T-helper 1 cell treated with Interleukin-12 subunit alpha and Interleukin-12 subunit beta and Interleukin-4 antibody, amounts not matched to agents 30 ng/mL and 1 ng/mL, for 36 hours (primary cell): ENCODE results near the gene GDI1. TPM values are rescaled to one million over a fixed set of nuclear protein-coding genes. Genes with fewer than 3 reads are reported as not detected.

Experiments
- intact Hi-C: fragments of 100-400 bp; cut with micrococcal nuclease; formaldehyde crosslinking; loops from one replicate; pipeline ENCODE4 v1.15.1; 2024
- total RNA-seq: library from RNA; stranded (reverse); gene quantifications from 2 replicates; pipeline ENCODE4 v1.2.3, GENCODE V29; 2022

Gene GDI1
- total RNA-seq, 1 donor from 2014 or later: 119 TPM

GRCh38 chrX:154458954-154459778, 22.2 kb downstream of the GDI1 start:
- intact Hi-C loops: loop anchor here (1.0 to 2.0 kb wide), 3 partner anchors 20 to 31 kb away; partner anchors contain the start of genes GDI1, LAGE3 and SLC10A3

GRCh38 chrX:154459832-154460231, 22.9 kb downstream of the GDI1 start:
- intact Hi-C loops: loop anchor here (2.0 kb wide), 2 partner anchors 19 to 23 kb away; partner anchors contain the start of genes GDI1 and LAGE3

- intact Hi-C loops: no loop called here
These were observed 23.4 kb downstream of the GDI1 start for GRCh38 chrX:154460326-154460725.

GRCh38 chrX:154462396-154462795, 25.4 kb downstream of the GDI1 start:
- intact Hi-C loops: no loop called here

GRCh38 chrX:154463611-154464220, 26.8 kb downstream of the GDI1 start:
- intact Hi-C loops: no loop called here

- intact Hi-C loops: no loop called here
These were observed 27.9 kb downstream of the GDI1 start for GRCh38 chrX:154464806-154465365.

GRCh38 chrX:154465601-154466000, 28.6 kb downstream of the GDI1 start:
- intact Hi-C loops: no loop called here

GRCh38 chrX:154466036-154466435, 29.1 kb downstream of the GDI1 start:
- intact Hi-C loops: no loop called here

- intact Hi-C loops: no loop called here
These were observed 30.0 kb downstream of the GDI1 start for GRCh38 chrX:154466907-154467306.

GRCh38 chrX:154467556-154467955, 30.6 kb downstream of the GDI1 start:
- intact Hi-C loops: no loop called here

- intact Hi-C loops: no loop called here
These were observed 31.3 kb downstream of the GDI1 start for GRCh38 chrX:154468217-154468616.

GRCh38 chrX:154469114-154469513, 32.2 kb downstream of the GDI1 start:
- intact Hi-C loops: no loop called here

GRCh38 chrX:154469880-154470279, 32.9 kb downstream of the GDI1 start:
- intact Hi-C loops: no loop called here

GRCh38 chrX:154470434-154470833, 33.5 kb downstream of the GDI1 start:
- intact Hi-C loops: no loop called here

GRCh38 chrX:154470914-154471568, 34.1 kb downstream of the GDI1 start:
- intact Hi-C loops: no loop called here

GRCh38 chrX:154471839-154472684, 35.1 kb downstream of the GDI1 start:
- intact Hi-C loops: no loop called here

- intact Hi-C loops: no loop called here
These were observed 36.0 kb downstream of the GDI1 start for GRCh38 chrX:154472685-154473632.

GRCh38 chrX:154473683-154474082, 36.7 kb downstream of the GDI1 start:
- intact Hi-C loops: no loop called here

GRCh38 chrX:154476821-154477220, 39.9 kb downstream of the GDI1 start:
- intact Hi-C loops: loop anchor here (5.0 kb wide), 1 partner anchor 80 kb away; the partner anchor contains the start of gene RPL10
